IMR-90 (cell line): ENCODE measurements around the gene DHCR24.

Source experiments
- CHD1 ChIP-seq: IDR thresholded peaks from 2 replicates; pipeline ENCODE4 v1.6.1; 2012; ENCODE audit warnings: low read depth, low read length, improper control_type of control experiment
- CTCF ChIP-seq: conservative IDR thresholded peaks from 2 replicates; pipeline ENCODE4 v1.5.1; 2012; ENCODE audit warnings: mild to moderate bottlenecking, low read depth, low read length, improper control_type of control experiment
- MXI1 ChIP-seq: IDR thresholded peaks from 2 replicates; pipeline ENCODE4 v1.6.1; 2012; ENCODE audit warnings: low read depth, mild to moderate bottlenecking, low read length, moderate library complexity, borderline replicate concordance
- POLR2A ChIP-seq: IDR thresholded peaks from 2 replicates; pipeline ENCODE4 v1.6.1; 2012; ENCODE audit warnings: mild to moderate bottlenecking, low read depth, low read length
- USF2 ChIP-seq: fragments of 150-350 bp; IDR thresholded peaks from 2 replicates; pipeline ENCODE4 v1.6.1; 2017; ENCODE audit warnings: mild to moderate bottlenecking, antibody characterized with exemption, low read length, low read depth

- TF ChIP-seq CTCF (no peak), USF2 (no peak), POLR2A (no peak), CHD1 (no peak), MXI1 (no peak)
These were observed 42.4 kb downstream of the DHCR24 start for GRCh38 chr1:54844564-54844963.
